Endodermal cell (in vitro differentiated cells): ENCODE measurements around the gene SIK2. TPM values are rescaled to one million over a fixed set of nuclear protein-coding genes. Genes with fewer than 3 reads are reported as not detected.
A peak's percentile ranks its signal among the peaks of the same experiment; 100 is the strongest.

Experiments
- DNase-seq: peaks from one replicate; pipeline ENCODE4 v3.0.0-alpha.2; 2017
- H3K27ac ChIP-seq: 2 replicates; pipeline ENCODE4 v1.5.1; 2013; ENCODE audit warnings: mild to moderate bottlenecking, low read depth, low read length, moderate library complexity
- H3K27me3 ChIP-seq: 2 replicates; pipeline ENCODE4 v1.6.1; 2013; ENCODE audit warnings: mild to moderate bottlenecking, low read length, moderate library complexity; ENCODE audit not compliant: insufficient read depth, control insufficient read depth, poor library complexity, severe bottlenecking
- H3K36me3 ChIP-seq: 2 replicates; pipeline ENCODE4 v1.7.0; 2013; ENCODE audit warnings: mild to moderate bottlenecking, low read length, moderate library complexity; ENCODE audit not compliant: control insufficient read depth, insufficient read depth
- H3K4me1 ChIP-seq: one replicate; pipeline ENCODE4 v1.7.0; 2013; ENCODE audit warnings: low read length; ENCODE audit not compliant: control insufficient read depth, insufficient read depth
- H3K4me3 ChIP-seq: 2 replicates; pipeline ENCODE4 v1.5.1; 2013; ENCODE audit warnings: mild to moderate bottlenecking, low read length, moderate library complexity
- H3K9ac ChIP-seq: 2 replicates; pipeline ENCODE4 v1.6.1; 2013; ENCODE audit warnings: mild to moderate bottlenecking, low read length, moderate library complexity; ENCODE audit not compliant: poor library complexity, severe bottlenecking; ENCODE audit errors: extremely low read depth
- H3K9me3 ChIP-seq: 2 replicates; pipeline ENCODE4 v1.6.1; 2013; ENCODE audit warnings: mild to moderate bottlenecking, low read length, moderate library complexity; ENCODE audit not compliant: control insufficient read depth
- H3K27ac Mint-ChIP-seq: 2 replicates; pipeline ENCODE4 v1.8.0; 2020; ENCODE audit warnings: mixed read lengths
- H3K27me3 Mint-ChIP-seq: 2 replicates; pipeline ENCODE4 v1.8.0; 2021; ENCODE audit warnings: mild to moderate bottlenecking, mixed read lengths; ENCODE audit not compliant: insufficient read depth
- H3K36me3 Mint-ChIP-seq: 2 replicates; pipeline ENCODE4 v1.8.0; 2020; ENCODE audit warnings: low read depth, mixed read lengths
- H3K4me1 Mint-ChIP-seq: 2 replicates; pipeline ENCODE4 v1.8.0; 2020; ENCODE audit warnings: mixed read lengths
- H3K4me3 Mint-ChIP-seq: 2 replicates; pipeline ENCODE4 v1.8.0; 2020; ENCODE audit warnings: mild to moderate bottlenecking, moderate library complexity, mixed read lengths
- H3K9me3 Mint-ChIP-seq: 2 replicates; pipeline ENCODE4 v1.8.0; 2020; ENCODE audit warnings: mild to moderate bottlenecking, mixed read lengths
- WGBS, 2 experiments: methylation state at CpG; one replicate each; pipeline versions ENCODE4 v1.1.5 to v1.1.7; 2013; ENCODE audit warnings: missing lambda C conversion rate in 2 of 2, mixed read lengths in 1 of 2; ENCODE audit not compliant: insufficient coverage in 1 of 2, insufficient read length in 1 of 2; 5-methylcytosine and 5-hydroxymethylcytosine counted together
- total RNA-seq, 2 donors: library from RNA; stranded (reverse); fragmentation: NEBNext Ultra II Directional in 1 of 2; extraction: Animal tissue kit (Norgen Biotek cat#: 25700) in 1 of 2; gene quantifications; 2 replicates in 1 of 2; 3 replicates in 1 of 2; pipeline ENCODE4 v1.2.1, GENCODE V29; 2021
- TF ChIP-seq, protein P1 (sequence below): fragments of 200-600 bp; sonication (generic); conservative IDR thresholded peaks from 2 replicates; pipeline ENCODE4 v1.5.0; 2021; ENCODE audit warnings: antibody characterized with exemption, mild to moderate bottlenecking

Gene SIK2
- total RNA-seq, 2 donors from 2014 or later = 13.2 to 13.4 TPM

DNA sequence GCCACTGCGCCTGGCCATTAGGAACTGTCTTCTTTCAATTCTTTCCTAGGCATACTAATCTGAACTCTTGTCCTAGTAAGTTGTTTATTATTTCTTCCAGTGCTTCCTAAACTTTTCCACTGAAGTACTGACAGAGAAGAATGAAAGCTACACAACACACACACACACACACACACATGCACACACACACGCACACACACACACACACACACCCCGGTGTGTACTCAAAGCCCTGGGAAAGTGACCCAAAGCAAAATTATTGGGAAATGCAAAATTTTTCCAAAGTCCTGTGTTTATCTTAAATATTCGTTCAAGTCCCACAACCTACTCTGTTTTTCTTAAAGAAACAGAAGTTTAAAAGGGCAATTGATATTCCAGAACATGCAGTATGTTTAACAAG is 19.4 kb upstream of the SIK2 start:
- Mint-ChIP-seq H3K4me1 (peaks cover 22% of the 10 kb centered on the region), H3K27ac (no peak overlapping the region), H3K36me3 (no peaks in the 10 kb centered on the region), H3K4me3 (no peak overlapping the region), H3K27me3 (no peaks in the 10 kb centered on the region), H3K9me3 (peaks cover 6% of the 10 kb centered on the region)
- peaks cover 2% of the 10 kb centered on the region for H3K9me3 ChIP-seq
- TF ChIP-seq, protein P1, sequence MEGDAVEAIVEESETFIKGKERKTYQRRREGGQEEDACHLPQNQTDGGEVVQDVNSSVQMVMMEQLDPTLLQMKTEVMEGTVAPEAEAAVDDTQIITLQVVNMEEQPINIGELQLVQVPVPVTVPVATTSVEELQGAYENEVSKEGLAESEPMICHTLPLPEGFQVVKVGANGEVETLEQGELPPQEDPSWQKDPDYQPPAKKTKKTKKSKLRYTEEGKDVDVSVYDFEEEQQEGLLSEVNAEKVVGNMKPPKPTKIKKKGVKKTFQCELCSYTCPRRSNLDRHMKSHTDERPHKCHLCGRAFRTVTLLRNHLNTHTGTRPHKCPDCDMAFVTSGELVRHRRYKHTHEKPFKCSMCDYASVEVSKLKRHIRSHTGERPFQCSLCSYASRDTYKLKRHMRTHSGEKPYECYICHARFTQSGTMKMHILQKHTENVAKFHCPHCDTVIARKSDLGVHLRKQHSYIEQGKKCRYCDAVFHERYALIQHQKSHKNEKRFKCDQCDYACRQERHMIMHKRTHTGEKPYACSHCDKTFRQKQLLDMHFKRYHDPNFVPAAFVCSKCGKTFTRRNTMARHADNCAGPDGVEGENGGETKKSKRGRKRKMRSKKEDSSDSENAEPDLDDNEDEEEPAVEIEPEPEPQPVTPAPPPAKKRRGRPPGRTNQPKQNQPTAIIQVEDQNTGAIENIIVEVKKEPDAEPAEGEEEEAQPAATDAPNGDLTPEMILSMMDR = no peak
- peaks cover 3% of the 10 kb centered on the region for H3K4me1 ChIP-seq
- WGBS, 2 experiments = 89 to 100% methylated on average over 1 to 4 of the region's 4 CpGs
- no peaks in the 10 kb centered on the region for H3K36me3 ChIP-seq
- no peaks in the 10 kb centered on the region for H3K27me3 ChIP-seq
- H3K9ac ChIP-seq = no peak overlapping the region
- no peak overlapping the region for H3K4me3 ChIP-seq
- H3K27ac ChIP-seq = no peak overlapping the region
- DNase-seq = no peak

DNA sequence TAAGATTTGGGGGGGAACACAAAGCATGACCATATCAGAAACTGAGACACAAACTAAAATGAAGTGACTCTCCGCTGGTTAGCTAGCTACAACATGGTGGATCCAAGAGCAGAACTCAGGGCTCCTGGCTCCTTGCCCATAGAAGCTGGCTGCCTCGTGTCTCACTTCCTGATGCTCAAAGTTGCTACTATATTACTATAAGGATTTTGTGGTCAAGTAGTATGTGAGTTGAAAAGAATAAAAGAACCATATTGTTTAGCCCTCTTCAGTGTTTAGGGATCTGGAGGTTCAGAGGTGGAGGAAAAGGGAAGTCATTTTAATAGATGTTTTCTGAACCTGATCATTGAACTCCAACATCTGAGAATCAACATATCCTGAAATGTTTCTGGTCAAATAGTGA is 16.9 kb upstream of the SIK2 start:
- no peaks in the 10 kb centered on the region for H3K36me3 ChIP-seq
- H3K4me3 Mint-ChIP-seq = no peak overlapping the region
- H3K27ac ChIP-seq = no peak overlapping the region
- H3K27me3 ChIP-seq = no peaks in the 10 kb centered on the region
- no peak overlapping the region for H3K27ac Mint-ChIP-seq
- 99 to 100% methylated on average over 1 to 2 of the region's 2 CpGs for WGBS, 2 experiments
- H3K4me3 ChIP-seq = no peak overlapping the region
- no peaks in the 10 kb centered on the region for H3K36me3 Mint-ChIP-seq
- H3K9me3 Mint-ChIP-seq = peaks cover 7% of the 10 kb centered on the region
- H3K4me1 Mint-ChIP-seq = peaks cover 28% of the 10 kb centered on the region
- H3K9me3 ChIP-seq = peaks cover 5% of the 10 kb centered on the region
- DNase-seq = no peak
- H3K9ac ChIP-seq = no peak overlapping the region
- H3K27me3 Mint-ChIP-seq = no peaks in the 10 kb centered on the region
- peaks cover 4% of the 10 kb centered on the region for H3K4me1 ChIP-seq
- TF ChIP-seq, protein P1 = no peak

DNA sequence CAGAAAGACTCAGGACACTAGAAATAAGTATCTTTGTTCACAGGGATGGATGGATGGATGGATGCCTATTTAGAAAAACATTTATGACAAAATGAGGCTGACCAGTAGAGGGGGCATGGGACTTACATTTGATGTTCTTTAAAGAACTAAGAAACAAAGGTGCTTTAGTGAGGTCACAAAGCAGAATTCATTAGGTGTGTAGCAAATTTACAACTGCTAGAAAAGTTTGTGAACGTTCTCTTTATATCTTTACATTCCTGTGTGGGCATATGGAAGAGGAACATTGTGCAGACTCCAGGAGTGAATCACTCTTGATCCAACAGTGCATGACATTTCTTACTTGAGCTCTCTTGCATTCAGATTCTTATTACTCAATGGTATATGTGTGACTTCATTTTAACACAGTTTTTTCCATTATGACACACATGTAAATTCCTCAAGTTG is 15.8 kb upstream of the SIK2 start:
- DNase-seq = no peak
- Histone ChIP-seq H3K9ac (no peak overlapping the region), H3K36me3 (no peaks in the 10 kb centered on the region), H3K4me3 (no peak overlapping the region), H3K27me3 (no peaks in the 10 kb centered on the region), H3K27ac (no peak overlapping the region), H3K9me3 (peaks cover 5% of the 10 kb centered on the region), H3K4me1 (peaks cover 4% of the 10 kb centered on the region)
- Mint-ChIP-seq H3K27ac (no peak overlapping the region), H3K27me3 (no peaks in the 10 kb centered on the region), H3K4me1 (peaks cover 21% of the 10 kb centered on the region), H3K4me3 (no peak overlapping the region), H3K36me3 (no peaks in the 10 kb centered on the region), H3K9me3 (peaks cover 7% of the 10 kb centered on the region)
- 17 to 19% methylated on average over 1 of the region's 1 CpG for WGBS, 2 experiments
- TF ChIP-seq, protein P1 = peak; percentile 82
